Loucy (cell line): ENCODE measurements around the gene VDAC1.

Source experiments
- CTCF ChIP-seq: fragments of 200-600 bp; sonication (generic); conservative IDR thresholded peaks from 2 replicates; pipeline ENCODE4 v1.5.1; 2014; ENCODE audit warnings: mild to moderate bottlenecking, antibody characterized with exemption, low read length
- EZH2phosphoT487 ChIP-seq: fragments of 200-600 bp; IDR thresholded peaks from 2 replicates; pipeline ENCODE4 v1.6.1; 2018; ENCODE audit warnings: antibody characterized with exemption, mild to moderate bottlenecking, moderate library complexity, borderline replicate concordance

- no peak for TF ChIP-seq CTCF
- no peak for TF ChIP-seq EZH2phosphoT487
Observed at GRCh38 chr5:133930813-133931090, 74.0 kb downstream of the VDAC1 start.
